Amygdala (tissue), 56 donors: Measurements from ENCODE around the gene HEPN1.
A peak's percentile ranks its signal among the peaks of the same experiment; 100 is the strongest.
"Not testable (repeated sequence)": the region's sequence is repeated elsewhere in the genome, so short reads cannot be mapped to it uniquely, and the experiment has no call there.

Source experiments
- DNase-seq, 56 donors: peaks; one replicate each; lab custom pipeline; 2025; lab: John Stamatoyannopoulos, UW

The HEPN1 gene

DNA sequence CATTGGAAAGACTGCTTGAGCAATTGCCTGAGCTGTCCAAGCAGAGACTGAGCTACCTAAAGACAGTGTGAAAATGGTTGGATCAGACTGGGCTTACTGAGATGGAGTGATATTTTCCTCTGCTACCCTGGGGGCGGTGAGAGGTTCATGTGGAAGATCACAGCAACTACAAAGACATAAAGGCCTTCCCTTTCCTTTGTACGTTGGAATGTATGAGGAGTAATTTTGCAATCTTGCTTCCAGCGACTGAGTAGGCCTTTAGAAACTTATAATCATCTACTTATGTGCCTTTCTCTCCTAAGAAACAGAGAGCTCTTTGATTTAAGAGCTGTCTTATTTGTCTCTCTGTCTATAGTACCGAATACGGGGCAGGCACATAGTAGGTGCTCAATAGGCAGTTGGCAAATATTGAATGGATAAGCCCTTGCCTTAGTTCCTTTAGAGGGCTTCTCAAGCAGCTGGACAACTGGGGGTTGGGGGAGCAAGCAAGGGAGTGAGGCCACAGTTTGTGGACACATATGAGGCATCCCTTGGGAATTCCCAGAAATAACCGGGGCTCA lies 19.2 kb downstream of the HEPN1 start:
- DNase-seq: no peak

DNA sequence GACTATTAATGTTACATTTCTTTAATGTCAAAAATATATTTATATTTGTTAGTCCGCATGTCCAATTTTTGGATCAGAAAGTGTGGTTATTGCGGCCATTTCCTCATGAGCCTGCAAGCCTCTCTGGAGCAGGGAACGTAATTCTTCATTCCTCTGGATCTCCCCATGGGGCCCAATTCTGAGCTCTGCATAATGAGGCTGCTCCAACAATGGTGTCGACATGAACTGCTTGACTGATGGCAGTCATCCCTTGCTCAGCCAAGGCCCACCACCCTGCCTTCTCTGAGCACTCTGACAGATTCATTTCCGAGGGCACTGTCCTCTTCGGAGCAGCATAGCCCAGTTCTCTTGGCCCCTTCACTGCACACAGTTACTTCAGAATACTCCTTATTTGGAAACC lies 19.9 kb downstream of the HEPN1 start:
- DNase-seq: no peak

DNA sequence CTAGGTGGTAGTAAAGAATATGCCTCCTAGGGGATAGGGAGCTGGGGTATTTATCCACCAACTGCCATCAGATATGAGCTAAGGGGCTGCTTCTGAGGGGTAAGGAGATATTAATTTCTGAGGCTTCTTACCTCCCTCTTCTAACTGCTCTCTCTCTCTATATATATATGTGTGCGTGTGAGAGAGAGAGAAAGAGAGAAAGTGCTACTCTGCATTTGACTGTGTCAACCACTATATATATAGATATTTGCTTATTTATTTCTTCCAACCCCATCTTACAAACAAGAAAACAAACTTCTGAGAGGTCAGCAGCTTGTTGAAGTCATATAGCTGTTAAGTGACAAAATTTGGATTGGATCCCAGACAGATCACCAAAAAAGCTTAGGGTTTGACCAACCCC lies 22.7 kb downstream of the HEPN1 start:
- DNase-seq: no peak

DNA sequence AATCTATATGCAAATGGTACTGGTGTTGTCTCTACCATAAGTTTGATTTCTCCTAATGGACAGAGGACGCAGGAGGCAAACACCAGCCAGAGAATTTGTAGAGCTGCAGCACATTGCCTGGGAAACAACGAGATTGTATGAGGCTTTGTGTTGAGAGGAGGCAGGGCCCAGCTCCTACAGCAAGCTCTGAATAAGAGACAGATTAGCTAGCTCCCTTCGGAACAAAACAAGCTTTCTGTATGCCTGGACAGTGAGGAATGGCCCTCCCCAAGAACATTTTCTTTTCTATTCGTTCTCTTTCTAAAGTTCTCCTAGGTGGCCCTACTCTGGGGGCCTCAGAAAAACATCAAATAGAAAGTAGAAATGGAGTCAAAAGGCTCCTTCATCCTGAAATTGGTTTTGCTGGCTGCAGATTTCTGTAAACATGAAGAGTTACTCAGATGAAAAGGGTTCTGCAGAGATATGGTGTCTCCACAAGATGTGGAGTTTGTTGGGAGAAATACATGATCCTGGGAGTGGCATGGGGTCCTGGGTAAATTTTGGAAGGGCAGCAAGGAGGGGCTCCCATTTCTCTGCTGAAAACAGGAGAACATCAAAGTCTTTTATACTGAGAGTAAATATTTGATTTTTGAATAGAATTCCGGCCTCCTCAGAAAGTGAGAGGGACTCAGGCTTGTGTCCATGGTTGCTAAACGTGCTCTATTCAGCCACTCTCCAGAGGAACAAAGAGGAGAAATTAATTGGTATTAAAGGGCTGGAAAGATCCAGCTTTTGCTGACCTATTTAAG lies 23.6 kb downstream of the HEPN1 start:
- peak in 41 of 56 donors; percentile 14 to 92 (median 63) for DNase-seq

DNA sequence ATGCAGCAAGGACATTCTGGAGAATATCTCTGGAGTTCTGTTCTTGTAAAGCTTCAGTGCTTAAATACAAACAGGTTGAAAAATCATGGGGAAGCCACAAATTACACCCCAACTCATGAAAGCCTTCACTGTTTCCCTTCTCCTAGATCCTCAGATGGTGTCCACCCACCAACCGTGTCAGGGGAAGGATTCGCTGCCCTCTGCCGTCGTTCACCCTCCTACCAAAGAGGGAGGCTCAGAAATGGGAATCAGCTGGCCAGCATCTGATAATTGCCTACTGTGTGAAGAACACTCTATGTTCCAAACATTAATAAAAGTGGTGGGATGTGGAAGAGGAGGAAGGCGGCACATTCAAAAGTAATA lies 24.2 kb downstream of the HEPN1 start:
- peak in 50 of 56 donors; percentile 19 to 88 (median 65) for DNase-seq

DNA sequence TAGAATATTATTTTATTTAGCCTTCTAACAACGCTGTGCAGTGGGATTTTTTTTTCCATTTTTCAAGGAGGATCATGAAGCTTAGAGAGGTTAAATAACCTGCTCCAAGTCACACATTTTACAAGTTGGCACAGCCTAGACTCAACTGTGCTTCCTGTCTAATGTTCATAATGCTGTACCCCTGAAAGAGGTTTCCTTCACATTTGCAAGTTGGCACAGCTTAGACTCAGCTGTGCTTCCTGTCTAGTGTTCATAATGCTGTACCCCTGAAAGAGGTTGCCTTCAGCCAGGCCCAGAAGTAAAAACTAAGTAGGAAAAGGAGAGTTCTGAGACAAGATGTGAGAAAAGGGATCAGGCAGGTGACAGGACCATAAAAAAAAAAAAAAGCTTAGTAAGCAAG lies 24.7 kb downstream of the HEPN1 start:
- DNase-seq: peak in 1 of 56 donors; percentile 33

DNA sequence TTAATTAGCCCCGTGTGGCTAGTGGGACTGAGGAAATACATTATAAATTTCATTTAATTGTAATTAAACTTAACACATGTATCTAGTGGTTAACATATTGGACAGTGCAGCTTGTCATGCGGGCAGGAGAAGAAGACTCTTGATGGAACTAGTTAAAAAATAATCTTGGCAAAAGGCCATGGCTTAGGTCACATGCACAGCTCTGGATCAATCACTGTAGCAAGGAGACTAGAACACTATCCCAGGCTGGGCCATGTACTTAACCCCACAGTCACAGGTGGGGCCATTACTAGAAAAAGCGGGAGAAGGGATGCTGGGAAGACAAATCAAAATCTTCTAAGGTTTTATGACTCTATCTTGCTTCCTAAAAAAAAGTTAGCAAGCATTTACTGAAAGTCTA lies 25.5 kb downstream of the HEPN1 start:
- DNase-seq: peak in 1 of 56 donors; percentile 24

DNA sequence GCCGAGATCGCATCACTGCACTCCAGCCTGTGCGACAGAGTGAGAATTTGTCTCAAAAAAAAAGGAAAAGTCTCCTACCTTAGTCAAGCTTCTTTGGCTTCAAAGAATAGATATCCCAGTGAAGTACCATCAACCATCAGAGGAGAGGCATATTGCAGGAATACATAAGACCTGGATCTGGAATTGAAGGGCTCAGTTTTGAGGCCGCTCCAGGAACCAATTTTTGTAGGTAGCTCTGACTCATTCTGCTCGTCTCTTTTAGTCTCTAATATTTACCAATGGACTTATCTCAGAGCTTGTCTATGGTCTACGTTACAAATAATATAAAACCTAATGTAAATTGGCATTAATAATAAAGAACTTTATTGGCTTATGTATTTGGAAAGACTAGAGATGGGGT lies 26.8 kb downstream of the HEPN1 start:
- no peak for DNase-seq

DNA sequence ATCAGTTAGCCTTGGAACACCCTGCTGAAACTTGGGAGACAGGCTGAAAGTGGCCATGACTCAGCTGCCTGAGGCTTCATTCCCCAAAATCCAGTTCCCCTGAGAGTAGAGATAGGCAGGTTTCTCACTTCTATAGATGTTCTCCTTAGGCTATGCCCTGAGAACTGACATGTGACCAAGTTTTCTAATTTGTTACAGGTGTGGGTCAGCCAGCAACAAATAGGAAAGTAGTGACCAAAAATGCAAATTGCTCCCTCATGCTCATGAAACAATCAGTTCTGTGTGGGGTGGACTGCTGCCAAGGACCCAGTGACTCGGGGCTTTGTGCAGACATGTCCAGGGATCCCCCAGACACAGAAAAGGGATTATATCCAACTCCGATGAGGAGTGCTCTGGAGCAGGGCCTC lies 27.7 kb downstream of the HEPN1 start:
- peak in 51 of 56 donors; percentile 17 to 95 (median 67) for DNase-seq

DNA sequence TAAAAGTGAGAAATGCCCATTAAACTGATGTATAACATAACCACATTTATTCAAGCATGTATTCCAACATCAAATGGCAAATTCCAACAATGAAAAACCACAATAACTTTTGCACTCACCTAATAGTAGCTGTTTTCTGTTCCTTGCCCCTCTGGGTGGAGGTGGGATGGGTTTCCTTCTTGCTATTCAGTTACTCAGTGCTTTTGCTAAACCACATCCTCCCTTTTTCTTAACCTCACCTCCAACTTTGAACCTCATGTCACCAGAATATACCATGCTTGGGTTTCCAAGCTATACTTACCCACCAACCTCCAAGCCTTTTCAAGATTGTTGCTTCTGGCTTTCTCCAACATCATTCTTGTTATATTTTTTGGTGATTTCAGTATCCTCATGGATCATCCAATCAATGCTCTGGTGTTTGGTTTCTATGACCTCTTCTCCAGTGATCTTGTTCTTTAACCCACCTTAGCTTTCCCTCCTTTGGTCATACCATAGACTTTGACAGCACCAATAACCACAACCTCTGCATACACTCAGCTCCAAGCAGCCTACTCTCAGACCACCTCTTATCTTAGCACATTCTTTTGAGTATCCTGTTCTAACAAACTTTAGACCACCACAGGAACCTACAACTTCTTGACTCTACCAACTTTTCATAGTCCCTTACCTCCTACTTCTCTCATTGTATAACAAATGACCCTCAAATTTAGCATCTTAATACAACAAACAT lies 31.7 kb downstream of the HEPN1 start:
- DNase-seq: no peak

DNA sequence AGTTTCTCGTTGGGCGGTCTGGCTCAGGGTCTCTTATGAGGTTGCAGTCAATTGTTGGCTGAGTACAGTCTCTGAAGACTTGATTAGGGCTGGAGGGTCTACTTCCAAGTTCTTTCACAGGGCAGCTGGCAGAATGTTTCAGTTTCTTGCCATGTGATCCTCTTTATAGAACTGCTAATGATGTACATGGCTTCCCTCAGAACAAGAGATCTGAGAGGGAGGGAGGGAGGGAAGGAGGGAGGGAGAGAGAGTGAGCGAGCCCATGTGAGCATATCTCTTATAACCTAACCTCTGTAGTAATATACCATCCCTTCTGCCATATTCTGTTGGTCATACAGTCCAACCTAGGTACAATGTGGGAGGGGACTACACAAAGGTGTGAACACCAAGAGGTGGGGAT lies 32.3 kb downstream of the HEPN1 start:
- no peak for DNase-seq

DNA sequence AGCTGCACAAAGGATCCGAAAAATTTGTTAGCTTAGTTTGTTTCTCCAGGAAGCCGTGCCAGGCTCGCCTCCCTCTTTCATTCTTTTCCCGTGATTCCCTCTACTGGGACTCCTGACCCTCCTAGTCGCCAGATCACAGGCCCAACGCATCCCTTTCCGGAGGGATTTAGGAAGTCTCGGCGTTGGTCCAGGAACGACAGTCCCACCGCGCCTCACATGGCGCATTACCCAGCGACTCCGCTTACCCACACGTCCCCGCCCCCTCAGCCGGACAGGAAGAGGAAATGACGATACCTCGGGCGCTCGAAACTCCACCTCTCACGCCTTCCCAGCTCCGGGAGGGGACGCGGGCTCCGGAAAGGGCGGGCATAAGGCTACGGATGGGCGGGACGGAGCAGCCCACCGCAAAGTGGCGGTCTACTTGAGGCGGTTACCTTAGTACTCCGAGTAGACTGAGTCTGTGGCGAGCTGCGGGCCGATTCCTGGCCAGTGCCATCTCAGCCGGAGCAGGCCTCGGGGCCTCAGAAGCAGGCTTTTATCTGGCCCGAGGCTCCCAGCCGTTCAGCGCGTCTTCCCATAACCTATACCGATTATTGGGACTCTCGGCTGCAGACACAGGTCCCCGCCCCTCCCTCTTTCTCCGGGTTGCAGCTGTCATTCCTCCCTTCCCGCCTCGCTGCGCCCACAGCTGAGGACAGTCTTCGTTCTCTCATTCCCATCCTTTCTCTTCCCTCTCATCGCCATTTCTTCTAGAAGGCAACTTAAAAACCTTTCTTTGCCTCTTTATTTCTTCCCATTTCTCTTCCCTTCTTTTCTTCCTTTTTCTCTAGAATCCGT lies 34.9 kb downstream of the HEPN1 start, which contains the start of gene CCDC15:
Gene CCDC15 (plus strand): TSS at position 450 of the 837 bp plus-strand sequence. CDS start 531 bp downstream, outside the sequence.
- peak; percentile 58 to 98 (median 96) for DNase-seq

DNA sequence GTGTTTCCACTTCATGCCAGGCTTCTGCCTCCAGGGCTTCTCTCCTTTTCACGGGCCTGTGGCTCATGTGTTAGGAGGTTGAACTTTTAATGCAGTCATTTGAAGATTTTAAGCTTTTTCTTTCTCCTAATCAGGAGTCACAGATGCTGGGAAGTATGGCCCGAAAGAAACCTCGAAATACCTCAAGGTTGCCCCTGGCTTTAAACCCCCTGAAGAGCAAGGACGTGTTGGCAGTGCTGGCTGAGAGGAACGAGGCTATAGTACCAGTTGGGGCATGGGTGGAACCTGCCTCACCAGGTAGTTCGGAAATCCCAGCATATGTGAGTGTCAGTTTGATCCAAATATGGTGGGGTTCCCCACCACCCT lies 35.5 kb downstream of the HEPN1 start:
- DNase-seq: no peak

DNA sequence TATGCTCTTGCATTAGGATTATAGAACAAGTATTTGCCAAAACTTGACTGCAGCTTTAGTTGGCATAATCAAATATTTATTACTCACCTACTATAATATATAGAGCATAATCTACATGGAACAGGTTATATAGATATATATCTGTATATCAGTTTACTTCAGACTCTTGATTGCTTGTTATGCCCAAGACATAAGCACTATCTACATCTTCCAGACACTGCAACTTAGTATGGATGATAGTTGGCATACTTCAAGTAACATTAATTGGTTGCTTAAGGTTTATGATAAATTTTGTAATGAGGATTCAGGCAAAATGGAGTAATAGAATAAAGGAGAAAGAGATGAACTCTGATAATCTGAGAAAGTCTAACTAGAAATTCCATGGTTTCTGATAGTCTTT lies 36.0 kb downstream of the HEPN1 start:
- DNase-seq: no peak

DNA sequence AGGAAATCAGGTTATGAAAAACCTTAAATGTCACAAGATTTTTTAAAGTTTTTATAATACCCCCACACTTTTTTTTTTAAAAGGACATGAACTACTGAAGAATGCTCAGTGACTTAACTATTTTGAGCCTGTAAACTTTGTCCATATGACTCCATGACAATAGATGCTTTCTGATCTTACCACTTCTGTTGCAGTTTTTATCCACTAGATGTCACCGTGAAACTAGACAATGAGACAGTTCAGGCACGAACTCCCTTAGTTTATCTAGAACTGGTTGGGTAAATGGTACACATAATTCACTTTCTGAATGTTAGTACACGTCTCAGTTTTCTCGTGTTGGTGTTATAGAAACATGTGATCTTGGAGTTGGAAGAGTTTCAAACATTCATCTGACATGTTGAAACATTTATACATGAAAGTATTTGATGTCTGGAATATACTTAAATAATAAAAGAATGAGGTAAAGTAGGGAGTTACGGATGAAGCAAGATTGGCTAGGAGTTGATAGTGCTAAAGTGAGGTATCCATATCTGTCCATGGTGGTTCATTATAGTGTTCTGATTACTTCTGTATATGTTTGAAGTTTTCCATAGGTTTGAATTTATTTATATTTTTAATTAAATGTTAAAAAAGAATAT lies 43.0 kb downstream of the HEPN1 start:
- DNase-seq: peak in 2 of 56 donors; percentile 13 to 75

DNA sequence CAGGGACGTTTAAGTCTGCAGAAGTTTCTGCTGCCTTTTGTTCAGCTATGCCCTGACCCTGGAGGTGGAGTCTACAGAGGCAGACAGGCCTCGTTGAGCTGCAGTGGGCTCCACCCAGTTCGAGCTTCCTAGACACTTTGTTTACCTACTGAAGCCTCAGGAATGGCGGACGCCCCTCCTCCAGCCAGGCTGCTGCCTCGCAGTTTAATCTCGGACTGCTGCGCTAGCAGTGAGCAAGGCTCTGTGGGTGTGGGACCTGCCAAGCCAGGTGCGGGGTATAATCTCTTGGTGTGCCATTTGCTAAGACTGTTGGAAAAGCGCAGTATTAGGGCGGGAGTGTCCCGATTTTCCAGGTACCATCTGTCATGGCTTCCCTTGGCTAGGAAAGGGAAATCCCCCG lies 49.1 kb downstream of the HEPN1 start:
- DNase-seq: not testable (repeated sequence)
